Testis (tissue), 3 donors: ENCODE data around the gene BZW2. TPM values are rescaled to one million over a fixed set of nuclear protein-coding genes. Genes with fewer than 3 reads are reported as not detected.

Source experiments
- DNase-seq: peaks from one replicate; pipeline ENCODE4 v3.0.0-alpha.2; 2019
- H3K27ac ChIP-seq, 2 donors: fragments of 200-600 bp; sonication (generic); one replicate each; pipeline ENCODE4 v1.5.1; 2019
- H3K27me3 ChIP-seq: fragments of 200-600 bp; sonication (generic); one replicate; pipeline ENCODE4 v1.5.1; 2019
- H3K36me3 ChIP-seq: fragments of 200-600 bp; sonication (generic); one replicate; pipeline ENCODE4 v1.5.1; 2017; ENCODE audit warnings: low read depth; ENCODE audit errors: missing control alignments
- H3K4me1 ChIP-seq: fragments of 200-600 bp; sonication (generic); one replicate; pipeline ENCODE4 v1.5.1; 2019
- H3K4me3 ChIP-seq, 2 donors: fragments of 200-600 bp; sonication (generic); one replicate each; pipeline ENCODE4 v1.5.1; 2017 to 2019
- H3K9me3 ChIP-seq: fragments of 200-600 bp; sonication (generic); one replicate; pipeline ENCODE4 v1.5.1; 2017
- CTCF ChIP-seq, 3 experiments: fragments of 450-650 bp in 2 of 3; fragments of 200-600 bp in 1 of 3; sonication (generic) in 1 of 3; IDR thresholded peaks; one replicate each; pipeline ENCODE4 v1.5.1; 2016 to 2019; ENCODE audit warnings: antibody characterized with exemption in 3 of 3, mild to moderate bottlenecking in 2 of 3, moderate library complexity in 1 of 3
- POLR2A ChIP-seq: fragments of 450-650 bp; IDR thresholded peaks from one replicate; pipeline ENCODE4 v1.6.1; 2017; ENCODE audit warnings: antibody characterized with exemption, mild to moderate bottlenecking, moderate library complexity
- WGBS, 2 donors: methylation state at CpG; one replicate each; pipeline ENCODE4 v1.1.5; 2018; 5-methylcytosine and 5-hydroxymethylcytosine counted together
- intact Hi-C: fragments of 100-400 bp; cut with DNase I; formaldehyde crosslinking; loops from one replicate; pipeline ENCODE4 v1.15.1; 2023; ENCODE audit warnings: low total_unique reads
- polyA plus RNA-seq: library from polyadenylated mRNA; stranded (reverse); fragments of 350-450 nt; fragmentation: Illumina TruSeq; extraction: RNeasy Lipid Tissue Mini Kit (QIAGEN cat#74804); gene quantifications from one replicate; pipeline ENCODE4 v1.2.3, GENCODE V29; 2014; ENCODE audit warnings: low read depth, low replicate concordance; ENCODE audit not compliant: insufficient read depth
- total RNA-seq, 2 donors: library from RNA; depleted of rRNA; stranded (reverse); fragments of >200 nt; gene quantifications; one replicate each; pipeline ENCODE4 v1.2.3, GENCODE V29; 2016

BZW2 gene
- total and polyA plus RNA-seq, 3 donors from 2014 or later: 23.2 to 36.5 (median 25.8) TPM

- intact Hi-C loops: no loop called here
- Histone ChIP-seq H3K27me3 (no peaks in the 10 kb centered on the region), H3K4me1 (no peaks in the 10 kb centered on the region), H3K27ac (no peak overlapping the region), H3K36me3 (no peaks in the 10 kb centered on the region), H3K4me3 (no peak overlapping the region), H3K9me3 (no peaks in the 10 kb centered on the region)
- no peak for TF ChIP-seq POLR2A
- TF ChIP-seq CTCF (IDR thresholded peaks at IDR 0.05): no peak
- 94 to 98% methylated on average over 3 of the region's 3 CpGs for WGBS, 2 donors
- DNase-seq: no peak
Measured at GRCh38 chr7:16604054-16604453, 41.9 kb upstream of the BZW2 start.

- Histone ChIP-seq H3K4me3 (no peak overlapping the region), H3K27ac (no peak overlapping the region), H3K27me3 (no peaks in the 10 kb centered on the region), H3K4me1 (no peaks in the 10 kb centered on the region), H3K36me3 (no peaks in the 10 kb centered on the region), H3K9me3 (no peaks in the 10 kb centered on the region)
- no peak for DNase-seq
- TF ChIP-seq POLR2A (no peak), CTCF (IDR thresholded peaks at IDR 0.05) (no peak)
- intact Hi-C loops: no loop called here
- 84 to 90% methylated on average over 3 of the region's 3 CpGs for WGBS, 2 donors
Measured at GRCh38 chr7:16606704-16607103, 39.3 kb upstream of the BZW2 start.

- H3K27me3 ChIP-seq: no peaks in the 10 kb centered on the region
Measured at GRCh38 chr7:16609842-16610450, 36.0 kb upstream of the BZW2 start.

GRCh38 chr7:16611711-16612110, 34.3 kb upstream of the BZW2 start:
- Histone ChIP-seq H3K27me3 (no peaks in the 10 kb centered on the region), H3K36me3 (no peaks in the 10 kb centered on the region), H3K4me3 (no peak overlapping the region), H3K27ac (no peak overlapping the region), H3K4me1 (no peaks in the 10 kb centered on the region), H3K9me3 (no peaks in the 10 kb centered on the region)
- DNase-seq: no peak
- 74 to 97% methylated on average over 2 of the region's 2 CpGs for WGBS, 2 donors
- TF ChIP-seq POLR2A: no peak
- no peak for TF ChIP-seq CTCF (IDR thresholded peaks at IDR 0.05)
- intact Hi-C loops: no loop called here

More at GRCh38 chr7:16609842-16610450, 36.0 kb upstream of the BZW2 start:
- Histone ChIP-seq H3K4me3 (no peak overlapping the region), H3K27ac (no peak overlapping the region), H3K4me1 (no peaks in the 10 kb centered on the region), H3K36me3 (no peaks in the 10 kb centered on the region), H3K9me3 (no peaks in the 10 kb centered on the region)
- intact Hi-C loops: no loop called here
- 84 to 86% methylated on average over 4 of the region's 4 CpGs for WGBS, 2 donors
- TF ChIP-seq CTCF (IDR thresholded peaks at IDR 0.05): no peak
- TF ChIP-seq POLR2A: no peak
- DNase-seq: no peak

GRCh38 chr7:16615228-16615627, 30.8 kb upstream of the BZW2 start:
- no peak for DNase-seq
- H3K4me1 ChIP-seq: no peaks in the 10 kb centered on the region
- H3K36me3 ChIP-seq: no peaks in the 10 kb centered on the region
- 87 to 91% methylated on average over 5 of the region's 5 CpGs for WGBS, 2 donors
- intact Hi-C loops: no loop called here
- no peak overlapping the region for H3K4me3 ChIP-seq
- TF ChIP-seq POLR2A: no peak
- no peak for TF ChIP-seq CTCF (IDR thresholded peaks at IDR 0.05)
- H3K27me3 ChIP-seq: no peaks in the 10 kb centered on the region
- H3K9me3 ChIP-seq: no peaks in the 10 kb centered on the region
- no peak overlapping the region for H3K27ac ChIP-seq
